ENCODE data around the gene ARHGAP26. TPM values are rescaled to one million over a fixed set of nuclear protein-coding genes. Genes with fewer than 3 reads are reported as not detected.

ARHGAP26 gene
- total and polyA plus RNA-seq, 2 of the 4 experiments (the other 2 are of a cell fraction) = 0.54 to 0.56 TPM

DNA sequence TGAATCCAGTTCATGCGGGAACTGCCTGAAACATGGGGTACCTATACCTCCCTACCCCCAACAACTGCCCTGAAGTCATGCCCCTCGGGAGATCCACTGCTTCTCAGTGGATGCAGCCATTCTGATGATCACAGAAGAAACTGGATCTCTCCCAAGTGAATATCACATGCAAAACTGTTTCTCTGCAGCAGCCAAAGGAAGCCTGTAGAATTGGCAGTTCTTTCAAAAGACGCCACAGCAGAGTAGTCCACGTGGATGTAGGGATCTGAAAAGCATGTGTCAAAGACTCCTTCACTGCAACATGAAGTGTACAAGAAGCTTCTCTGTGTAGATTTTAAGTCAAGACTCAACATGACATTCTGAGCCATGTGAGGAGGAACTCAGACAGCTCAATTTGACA, 346.6 kb downstream of the ARHGAP26 start:
- no peak overlapping the region for H4K8ac ChIP-seq (ENCODE audit: low read depth in 2 of 2, low read length in 2 of 2)
- no peak overlapping the region for H2AFZ ChIP-seq (replicated peaks; ENCODE audit: low read length, poor library complexity)
- in situ Hi-C loops (cut with MboI; ENCODE audit: low sequenced_read_pairs) (no loop called here), dilution Hi-C loops (cut with HindIII; ENCODE audit: low sequenced_read_pairs, unreplicated experiment) (no loop called here), intact Hi-C loops (cut with micrococcal nuclease) (no loop called here)
- H2BK15ac ChIP-seq (ENCODE audit: low read depth, low read length) = no peak overlapping the region
- H2BK120ac ChIP-seq (ENCODE audit: low read depth, low read length) = no peak overlapping the region
- H3K4me2 ChIP-seq (ENCODE audit: low read depth, low read length) = no peak overlapping the region
- ChIA-PET POLR2A (ENCODE audit: unreplicated experiment) (no interaction called here), CTCF (no interaction called here)
- no peak overlapping the region for H2BK20ac ChIP-seq (ENCODE audit: low read depth, low read length)
- no peak overlapping the region for H3K27ac ChIP-seq (ENCODE audit: insufficient read depth, low read length)
- H3K4me3 ChIP-seq (ENCODE audit: insufficient read depth, low read depth, low read length) = no peak overlapping the region
- no peaks in the 10 kb centered on the region for H3K4me1 ChIP-seq (ENCODE audit: control insufficient read depth, insufficient read depth, low read length)
- no peaks in the 10 kb centered on the region for H4K20me1 ChIP-seq (ENCODE audit: insufficient read depth, low read length)
- no peak overlapping the region for H3K14ac ChIP-seq (replicated peaks; ENCODE audit: low read depth, low read length)
- H3K18ac ChIP-seq (ENCODE audit: low read depth, low read length) = no peak overlapping the region
- no TSS peak for BruUV-seq (replicated peaks)
- TF ChIP-seq BHLHE40 (IDR thresholded peaks at IDR 0.05; ENCODE audit: low read depth, low read length) (no peak), CEBPB (IDR thresholded peaks at IDR 0.05; ENCODE audit: low read depth, low read length) (no peak), MAFK (IDR thresholded peaks at IDR 0.05; ENCODE audit: low read depth, low read length) (no peak)
- TF ChIP-seq, protein P1, sequence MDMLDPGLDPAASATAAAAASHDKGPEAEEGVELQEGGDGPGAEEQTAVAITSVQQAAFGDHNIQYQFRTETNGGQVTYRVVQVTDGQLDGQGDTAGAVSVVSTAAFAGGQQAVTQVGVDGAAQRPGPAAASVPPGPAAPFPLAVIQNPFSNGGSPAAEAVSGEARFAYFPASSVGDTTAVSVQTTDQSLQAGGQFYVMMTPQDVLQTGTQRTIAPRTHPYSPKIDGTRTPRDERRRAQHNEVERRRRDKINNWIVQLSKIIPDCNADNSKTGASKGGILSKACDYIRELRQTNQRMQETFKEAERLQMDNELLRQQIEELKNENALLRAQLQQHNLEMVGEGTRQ (IDR thresholded peaks at IDR 0.05; ENCODE audit: low read depth, low read length) = no peak
- H3K9ac ChIP-seq (ENCODE audit: low read depth, low read length) = no peak overlapping the region
- H3K79me1 ChIP-seq (ENCODE audit: low read depth in 1 of 2, low read length in 2 of 2) = no peaks in the 10 kb centered on the region
- no peak overlapping the region for H4K91ac ChIP-seq (ENCODE audit: insufficient read depth, low read depth, low read length)
- ATAC-seq (ENCODE audit: low read depth) (no peak), DNase-seq (no peak)
- H3K23ac ChIP-seq (ENCODE audit: low read depth, low read length) = no peak overlapping the region
- no peaks in the 10 kb centered on the region for H3K36me3 ChIP-seq (ENCODE audit: control insufficient read depth, insufficient read depth, low read length)
- H3K4ac ChIP-seq (ENCODE audit: low read depth, low read length) = no peak overlapping the region
- peaks cover 1% of the 10 kb centered on the region; the same call in 1 of the 2 replicates for H3K9me1 ChIP-seq (ENCODE audit: insufficient read depth, low read length)
- no peak overlapping the region for H3K56ac ChIP-seq (ENCODE audit: extremely low read depth, insufficient read depth, low read length)
- no peak overlapping the region for H2BK5ac ChIP-seq (ENCODE audit: low read depth, low read length, poor library complexity, severe bottlenecking)
- no peaks in the 10 kb centered on the region for H3K27me3 ChIP-seq (ENCODE audit: control insufficient read depth, insufficient read depth, low read length)
- H4K5ac ChIP-seq (ENCODE audit: low read depth, low read length) = no peak overlapping the region
- 40% methylated on average over 1 of the region's 4 CpGs; no CpG with 5 or more reads in 1 of the 2 experiments for WGBS, 2 experiments (ENCODE audit: extremely low coverage in 2 of 2, insufficient read length in 1 of 2)
- no peak overlapping the region for H2AK9ac ChIP-seq (replicated peaks; ENCODE audit: low read depth, low read length, poor library complexity)
- H2AK5ac ChIP-seq (ENCODE audit: low read depth, low read length) = no peak overlapping the region; the same call in 1 of the 2 replicates
- H3K9me3 ChIP-seq (ENCODE audit: control insufficient read depth, insufficient read depth, low read length) = no peaks in the 10 kb centered on the region
